ENCODE measurements around the gene MS4A12.
"Not testable (repeated sequence)": the region's sequence is repeated elsewhere in the genome, so short reads cannot be mapped to it uniquely, and the experiment has no call there.

Gene MS4A12

GRCh38 chr11:60492488-60493009, at the start of gene MS4A12:
TSS of gene MS4A12 (plus strand) at chr11:60492778. CDS start at chr11:60497319, 4,541 bp downstream.
- H3K36me3 ChIP-seq (replicated peaks) = no peaks in the 10 kb centered on the region
- in situ Hi-C loops (cut with MboI; ENCODE audit: low sequenced_read_pairs) = no loop called here
- H3K9me3 ChIP-seq = no peaks in the 10 kb centered on the region
- peaks cover under 1% of the 10 kb centered on the region for H3K4me1 ChIP-seq
- no peak within 1 kb of the TSS for H3K4me3 ChIP-seq
- H3K27me3 ChIP-seq (ENCODE audit: low read depth) = no peaks in the 10 kb centered on the region
- DNase-seq (ENCODE audit: low spot score in 2 of 2) = no peak

GRCh38 chr11:60447070-60447469, 45.5 kb upstream of the MS4A12 start:
- Histone ChIP-seq H3K4me1 (no peaks in the 10 kb centered on the region), H3K27me3 (ENCODE audit: low read depth) (no peaks in the 10 kb centered on the region), H3K9me3 (no peaks in the 10 kb centered on the region), H3K36me3 (replicated peaks) (no peaks in the 10 kb centered on the region), H3K4me3 (no peak overlapping the region)
- in situ Hi-C loops (cut with MboI; ENCODE audit: low sequenced_read_pairs) = no loop called here
- no peak for DNase-seq (ENCODE audit: low spot score in 2 of 2)

- no peaks in the 10 kb centered on the region for H3K4me1 ChIP-seq
- H3K27me3 ChIP-seq (ENCODE audit: low read depth) = no peaks in the 10 kb centered on the region
- no peaks in the 10 kb centered on the region for H3K9me3 ChIP-seq
- H3K36me3 ChIP-seq (replicated peaks) = no peaks in the 10 kb centered on the region
- no peak overlapping the region for H3K4me3 ChIP-seq
- no peak for DNase-seq (ENCODE audit: low spot score in 2 of 2)
- in situ Hi-C loops (cut with MboI; ENCODE audit: low sequenced_read_pairs) = no loop called here
Observed at GRCh38 chr11:60447846-60448245, 44.7 kb upstream of the MS4A12 start.

GRCh38 chr11:60451185-60451584, 41.4 kb upstream of the MS4A12 start:
- H3K9me3 ChIP-seq; H3K4me3 ChIP-seq; H3K36me3 ChIP-seq (replicated peaks); in situ Hi-C loops (cut with MboI; ENCODE audit: low sequenced_read_pairs); DNase-seq (ENCODE audit: low spot score in 2 of 2); H3K27me3 ChIP-seq (ENCODE audit: low read depth); H3K4me1 ChIP-seq: not testable (repeated sequence)

GRCh38 chr11:60454212-60454611, 38.4 kb upstream of the MS4A12 start:
- H3K4me3 ChIP-seq = no peak overlapping the region
- no peaks in the 10 kb centered on the region for H3K9me3 ChIP-seq
- H3K27me3 ChIP-seq (ENCODE audit: low read depth) = no peaks in the 10 kb centered on the region
- DNase-seq (ENCODE audit: low spot score in 2 of 2) = no peak
- H3K4me1 ChIP-seq = no peaks in the 10 kb centered on the region
- in situ Hi-C loops (cut with MboI; ENCODE audit: low sequenced_read_pairs) = no loop called here
- H3K36me3 ChIP-seq (replicated peaks) = no peaks in the 10 kb centered on the region

- in situ Hi-C loops (cut with MboI; ENCODE audit: low sequenced_read_pairs) = no loop called here
- Histone ChIP-seq H3K4me3 (no peak within 1 kb of the TSS), H3K9me3 (no peaks in the 10 kb centered on the region), H3K4me1 (no peaks in the 10 kb centered on the region), H3K27me3 (ENCODE audit: low read depth) (no peaks in the 10 kb centered on the region), H3K36me3 (replicated peaks) (no peaks in the 10 kb centered on the region)
- no peak for DNase-seq (ENCODE audit: low spot score in 2 of 2)
Observed at GRCh38 chr11:60455531-60456042, 37.0 kb upstream of the MS4A12 start, which contains the start of gene MS4A1. TSS of gene MS4A1 (plus strand) at chr11:60455847. CDS start at chr11:60462375, 6,528 bp downstream.

GRCh38 chr11:60457576-60457975, 35.0 kb upstream of the MS4A12 start:
- Histone ChIP-seq H3K9me3 (no peaks in the 10 kb centered on the region), H3K4me3 (no peak overlapping the region), H3K27me3 (ENCODE audit: low read depth) (no peaks in the 10 kb centered on the region), H3K36me3 (replicated peaks) (no peaks in the 10 kb centered on the region), H3K4me1 (no peaks in the 10 kb centered on the region)
- in situ Hi-C loops (cut with MboI; ENCODE audit: low sequenced_read_pairs) = no loop called here
- no peak for DNase-seq (ENCODE audit: low spot score in 2 of 2)

GRCh38 chr11:60459345-60459744, 33.2 kb upstream of the MS4A12 start:
- Histone ChIP-seq H3K4me1 (no peaks in the 10 kb centered on the region), H3K4me3 (no peak overlapping the region), H3K9me3 (no peaks in the 10 kb centered on the region), H3K36me3 (replicated peaks) (no peaks in the 10 kb centered on the region), H3K27me3 (ENCODE audit: low read depth) (no peaks in the 10 kb centered on the region)
- DNase-seq (ENCODE audit: low spot score in 2 of 2) = no peak
- in situ Hi-C loops (cut with MboI; ENCODE audit: low sequenced_read_pairs) = no loop called here

- H3K27me3 ChIP-seq (ENCODE audit: low read depth) = no peaks in the 10 kb centered on the region
- no peaks in the 10 kb centered on the region for H3K36me3 ChIP-seq (replicated peaks)
- no peak for DNase-seq (ENCODE audit: low spot score in 2 of 2)
- in situ Hi-C loops (cut with MboI; ENCODE audit: low sequenced_read_pairs) = no loop called here
- no peaks in the 10 kb centered on the region for H3K9me3 ChIP-seq
- no peaks in the 10 kb centered on the region for H3K4me1 ChIP-seq
- no peak overlapping the region for H3K4me3 ChIP-seq
Observed at GRCh38 chr11:60468829-60469228, 23.7 kb upstream of the MS4A12 start.

GRCh38 chr11:60469723-60470122, 22.9 kb upstream of the MS4A12 start:
- in situ Hi-C loops (cut with MboI; ENCODE audit: low sequenced_read_pairs) = no loop called here
- Histone ChIP-seq H3K4me3 (no peak overlapping the region), H3K36me3 (replicated peaks) (no peaks in the 10 kb centered on the region), H3K27me3 (ENCODE audit: low read depth) (no peaks in the 10 kb centered on the region), H3K4me1 (no peaks in the 10 kb centered on the region), H3K9me3 (no peaks in the 10 kb centered on the region)
- no peak for DNase-seq (ENCODE audit: low spot score in 2 of 2)

- Histone ChIP-seq H3K4me1 (peaks cover 3% of the 10 kb centered on the region), H3K9me3 (no peaks in the 10 kb centered on the region), H3K27me3 (ENCODE audit: low read depth) (no peaks in the 10 kb centered on the region), H3K36me3 (replicated peaks) (no peaks in the 10 kb centered on the region), H3K4me3 (no peak overlapping the region)
- in situ Hi-C loops (cut with MboI; ENCODE audit: low sequenced_read_pairs) = no loop called here
- DNase-seq (ENCODE audit: low spot score in 2 of 2) = no peak
Observed at GRCh38 chr11:60477035-60477445, 15.5 kb upstream of the MS4A12 start.

- Histone ChIP-seq H3K27me3 (ENCODE audit: low read depth) (no peaks in the 10 kb centered on the region), H3K4me1 (peaks cover 3% of the 10 kb centered on the region), H3K9me3 (no peaks in the 10 kb centered on the region), H3K4me3 (no peak overlapping the region), H3K36me3 (replicated peaks) (no peaks in the 10 kb centered on the region)
- in situ Hi-C loops (cut with MboI; ENCODE audit: low sequenced_read_pairs) = loop anchor here (10.0 kb wide), 1 partner anchor 218 kb away; no protein-coding TSS in a partner anchor
- DNase-seq (ENCODE audit: low spot score in 2 of 2) = no peak
Observed at GRCh38 chr11:60482361-60482760, 10.2 kb upstream of the MS4A12 start.

GRCh38 chr11:60485987-60486386, 6.6 kb upstream of the MS4A12 start:
- in situ Hi-C loops (cut with MboI; ENCODE audit: low sequenced_read_pairs) = loop anchor here (10.0 kb wide), 1 partner anchor 221 kb away; no protein-coding TSS in a partner anchor
- Histone ChIP-seq H3K27me3 (ENCODE audit: low read depth) (no peaks in the 10 kb centered on the region), H3K4me1 (no peaks in the 10 kb centered on the region; the same call in 1 of the 2 replicates), H3K9me3 (no peaks in the 10 kb centered on the region), H3K4me3 (no peak overlapping the region), H3K36me3 (replicated peaks) (no peaks in the 10 kb centered on the region)
- peak; percentile 75 to 76 for DNase-seq (ENCODE audit: low spot score in 2 of 2)

GRCh38 chr11:60493454-60493853, 876 bp downstream of the MS4A12 start:
- H3K27me3 ChIP-seq (ENCODE audit: low read depth) = no peaks in the 10 kb centered on the region
- in situ Hi-C loops (cut with MboI; ENCODE audit: low sequenced_read_pairs) = no loop called here
- peaks cover 7% of the 10 kb centered on the region for H3K4me1 ChIP-seq
- no peak for DNase-seq (ENCODE audit: low spot score in 2 of 2)
- H3K36me3 ChIP-seq (replicated peaks) = no peaks in the 10 kb centered on the region
- H3K4me3 ChIP-seq = no peak overlapping the region
- H3K9me3 ChIP-seq = no peaks in the 10 kb centered on the region

- no peak overlapping the region for H3K4me3 ChIP-seq
- no peak for DNase-seq (ENCODE audit: low spot score in 2 of 2)
- H3K27me3 ChIP-seq (ENCODE audit: low read depth) = no peaks in the 10 kb centered on the region
- in situ Hi-C loops (cut with MboI; ENCODE audit: low sequenced_read_pairs) = no loop called here
- peaks cover 21% of the 10 kb centered on the region for H3K4me1 ChIP-seq
- no peaks in the 10 kb centered on the region for H3K9me3 ChIP-seq
- H3K36me3 ChIP-seq (replicated peaks) = no peaks in the 10 kb centered on the region
Observed at GRCh38 chr11:60498399-60498798, 5.8 kb downstream of the MS4A12 start.

Data from HAP-1 (cell line).